ENCODE measurements around the gene B3GALT5. TPM values are rescaled to one million over a fixed set of nuclear protein-coding genes. Genes with fewer than 3 reads are reported as not detected.

B3GALT5 gene
- total and polyA plus RNA-seq, 10 donors, result 0.02 to 0.34 (median 0.13) TPM; not detected in 1

Other genes starting within 250 kb of the B3GALT5 start
- 1 to 10 TPM in 1 of 7 donors, under 1 TPM in 5, not detected in 1; 0.40 to 1.3 (median 0.71) TPM for gene LCA5L, start 167.2 kb upstream of the B3GALT5 start, total RNA-seq
- gene LCA5L, start 167.2 kb upstream of the B3GALT5 start, polyA plus RNA-seq, result under 1 TPM; 0.26 to 0.38 (median 0.26) TPM
- gene SH3BGR, start 161.0 kb upstream of the B3GALT5 start, total RNA-seq, result 1 to 10 TPM in 5 of 7 donors, under 1 TPM in 2; 0.69 to 2.6 (median 1.3) TPM
- gene SH3BGR, start 161.0 kb upstream of the B3GALT5 start, polyA plus RNA-seq, result 1 to 10 TPM; 2.7 to 3.7 (median 3.7) TPM
- gene IGSF5, start 132.2 kb downstream of the B3GALT5 start, total RNA-seq, result under 1 TPM in 2 of 7 donors, not detected in 5; 0.23 to 0.39 TPM
- gene IGSF5, start 132.2 kb downstream of the B3GALT5 start, polyA plus RNA-seq, result under 1 TPM; 0.03 to 0.10 (median 0.04) TPM

All from spleen (tissue), 10 donors.